HL-60 (cell line): Measurements from ENCODE around the gene GSTO2.

ENCODE experiments used
- DNase-seq, 2 experiments: peaks; one replicate each; pipeline ENCODE4 v3.0.0-alpha.2; 2010 to 2020; ENCODE audit warnings: low read depth in 1 of 2, low spot score in 1 of 2
- H3K27ac ChIP-seq: fragments of 250-450 bp; sonication (Bioruptor Pico); replicated peaks from 2 replicates; pipeline ENCODE4 v1.5.1; 2020; ENCODE audit warnings: mild to moderate bottlenecking, moderate library complexity
- H3K27me3 ChIP-seq: fragments of 250-450 bp; sonication (Bioruptor Pico); 2 replicates; pipeline ENCODE4 v1.5.1; 2021; ENCODE audit warnings: mild to moderate bottlenecking, moderate library complexity; ENCODE audit not compliant: insufficient read depth, poor library complexity, severe bottlenecking
- H3K4me3 ChIP-seq: replicated peaks from 2 replicates; pipeline ENCODE4 v1.5.1; 2011; ENCODE audit warnings: mild to moderate bottlenecking, control low read depth, low read length; ENCODE audit not compliant: insufficient read depth
- CTCF ChIP-seq: IDR thresholded peaks from one replicate; pipeline ENCODE4 v1.5.1; 2011; ENCODE audit warnings: low read length, control low read depth, inconsistent platforms; ENCODE audit not compliant: insufficient read depth
- GABPA ChIP-seq: IDR thresholded peaks from 2 replicates; pipeline ENCODE4 v1.6.1; 2012; ENCODE audit warnings: low read depth
- POLR2AphosphoS5 ChIP-seq: IDR thresholded peaks from 2 replicates; pipeline ENCODE4 v1.6.1; 2012; ENCODE audit warnings: low read depth
- REST ChIP-seq: IDR thresholded peaks from 2 replicates; pipeline ENCODE4 v1.6.1; 2012; ENCODE audit warnings: low read depth; ENCODE audit not compliant: insufficient replicate concordance
- SPI1 ChIP-seq: IDR thresholded peaks from 2 replicates; pipeline ENCODE4 v1.6.1; 2012; ENCODE audit warnings: low read depth, mild to moderate bottlenecking, borderline replicate concordance

GSTO2 gene

GRCh38 chr10:104333728-104334373 lies 64.9 kb downstream of the GSTO2 start:
- H3K4me3 ChIP-seq, result no peak overlapping the region
- TF ChIP-seq REST (no peak), POLR2AphosphoS5 (no peak), SPI1 (no peak), CTCF (no peak), GABPA (no peak)
- no peak for DNase-seq
- H3K27me3 ChIP-seq, result no peaks in the 10 kb centered on the region
- H3K27ac ChIP-seq, result no peak overlapping the region

GRCh38 chr10:104334561-104334960 lies 65.6 kb downstream of the GSTO2 start:
- no peak for DNase-seq

More at GRCh38 chr10:104334561-104334960, 65.6 kb downstream of the GSTO2 start:
- no peak overlapping the region for H3K27ac ChIP-seq
- no peaks in the 10 kb centered on the region for H3K27me3 ChIP-seq
- H3K4me3 ChIP-seq, result no peak overlapping the region
- no peak for TF ChIP-seq REST
- no peak for TF ChIP-seq GABPA
- no peak for TF ChIP-seq CTCF
- no peak for TF ChIP-seq POLR2AphosphoS5
- no peak for TF ChIP-seq SPI1
